Stomach (tissue), 4 donors: ENCODE measurements around the gene HSPA12A.

Experiments used
- CTCF ChIP-seq, 7 experiments: fragments of 450-650 bp in 4 of 7; fragments of 200-600 bp in 3 of 7; sonication (generic) in 3 of 7; IDR thresholded peaks; one replicate each; pipeline ENCODE4 v1.5.1; 2016 to 2019; ENCODE audit warnings: antibody characterized with exemption in 7 of 7, control low read depth in 2 of 7, mild to moderate bottlenecking in 1 of 7
- EP300 ChIP-seq: sonication (generic); formaldehyde crosslinking; IDR thresholded peaks from one replicate; pipeline ENCODE4 v1.6.1; 2017; ENCODE audit warnings: antibody characterized with exemption
- POLR2A ChIP-seq, 4 donors: fragments of 450-650 bp; IDR thresholded peaks; one replicate each; pipeline ENCODE4 v1.6.1; 2016; ENCODE audit warnings: antibody characterized with exemption in 4 of 4, control low read depth in 2 of 4, mild to moderate bottlenecking in 1 of 4, moderate library complexity in 1 of 4

- TF ChIP-seq CTCF (IDR thresholded peaks at IDR 0.05), result no peak
- TF ChIP-seq POLR2A (IDR thresholded peaks at IDR 0.05), result no peak
- TF ChIP-seq EP300, result no peak
Observed at GRCh38 chr10:116760919-116761318, 18.6 kb upstream of the HSPA12A start.
